H1 (cell line): Measurements from ENCODE around the gene GMPR. TPM values are rescaled to one million over a fixed set of nuclear protein-coding genes. Genes with fewer than 3 reads are reported as not detected.

Experiments
- CTCF ChIA-PET: fragments of 300-600 bp; sonication (Branson Sonifier 250); formaldehyde crosslinking; loops from one replicate; lab custom pipeline; 2021; ENCODE audit not compliant: partially characterized antibody; lab: Charles Lee
- POLR2A ChIA-PET: fragments of 300-600 bp; sonication (Branson Sonifier 250); formaldehyde crosslinking; loops from one replicate; lab custom pipeline; 2021; ENCODE audit warnings: inconsistent platforms; ENCODE audit not compliant: partially characterized antibody; lab: Charles Lee
- DNase-seq, 2 experiments: peaks; one replicate each; pipeline versions ENCODE4 v3.0.0 to v3.0.0-alpha.2; 2010 to 2022; ENCODE audit warnings: low spot score in 2 of 2, low read depth in 1 of 2, mixed read lengths in 1 of 2
- FAIRE-seq: peaks from 2 replicates; lab custom pipeline; 2011; peaks lifted over from hg19 to GRCh38; lab: Jason Lieb, UNC
- H2AFZ ChIP-seq: 2 replicates; pipeline ENCODE4 v1.8.1; 2012; ENCODE audit warnings: low read length, inconsistent platforms
- H2AK5ac ChIP-seq: 2 replicates; pipeline ENCODE4 v1.6.1; 2013; ENCODE audit warnings: low read depth, low read length
- H2BK120ac ChIP-seq: replicated peaks from 2 replicates; pipeline ENCODE3; 2013; ENCODE audit warnings: low read depth, low read length, inconsistent platforms
- H2BK12ac ChIP-seq: 2 replicates; pipeline ENCODE4 v1.6.1; 2013; ENCODE audit warnings: low read depth, low read length
- H2BK15ac ChIP-seq: 2 replicates; pipeline ENCODE4 v1.6.1; 2013; ENCODE audit warnings: low read length
- H2BK20ac ChIP-seq: 2 replicates; pipeline ENCODE4 v1.6.1; 2013; ENCODE audit warnings: low read length
- H2BK5ac ChIP-seq: 2 replicates; pipeline ENCODE4 v1.6.1; 2013; ENCODE audit warnings: low read depth, low read length
- H3K14ac ChIP-seq: 2 replicates; pipeline ENCODE4 v1.6.1; 2013; ENCODE audit warnings: inconsistent platforms; ENCODE audit not compliant: insufficient read length
- H3K18ac ChIP-seq: 2 replicates; pipeline ENCODE4 v1.6.1; 2013; ENCODE audit warnings: low read length; ENCODE audit errors: extremely low read depth
- H3K23ac ChIP-seq: 2 replicates; pipeline ENCODE4 v1.6.1; 2013; ENCODE audit warnings: inconsistent platforms; ENCODE audit not compliant: insufficient read length
- H3K23me2 ChIP-seq: 2 replicates; pipeline ENCODE4 v1.6.1; 2013; ENCODE audit warnings: low read depth, low read length
- H3K27ac ChIP-seq: 2 replicates; pipeline ENCODE4 v1.6.1; 2011; ENCODE audit warnings: low read depth, low read length, inconsistent platforms
- H3K27me3 ChIP-seq, 4 experiments: replicated peaks in 1 of 4; 1 replicate in 1 of 4; 2 replicates in 3 of 4; pipeline versions ENCODE4 v1.6.1 to v1.8.1; 2011 to 2013; ENCODE audit warnings: low read length in 3 of 4, mild to moderate bottlenecking in 3 of 4, inconsistent platforms in 2 of 4, mixed read lengths in 2 of 4, moderate library complexity in 1 of 4; ENCODE audit not compliant: control insufficient read depth in 3 of 4, insufficient read depth in 3 of 4; ENCODE audit errors: extremely low read depth in 1 of 4
- H3K36me3 ChIP-seq, 4 experiments: 2 replicates each; pipeline versions ENCODE4 v1.6.1 to v1.8.1; 2011 to 2013; ENCODE audit warnings: mild to moderate bottlenecking in 4 of 4, low read length in 3 of 4, moderate library complexity in 2 of 4, control low read depth in 1 of 4, inconsistent platforms in 1 of 4; ENCODE audit not compliant: insufficient read depth in 4 of 4, control insufficient read depth in 2 of 4
- H3K4ac ChIP-seq: replicated peaks from 2 replicates; pipeline ENCODE3; 2013; ENCODE audit warnings: low read length, low read depth, mixed read lengths, inconsistent platforms; ENCODE audit not compliant: insufficient read length
- H3K4me1 ChIP-seq, 4 experiments: replicated peaks in 1 of 4; 1 replicate in 1 of 4; 2 replicates in 3 of 4; pipeline versions ENCODE4 v1.6.1 to v1.8.1; 2011 to 2013; ENCODE audit warnings: low read length in 3 of 4, inconsistent platforms in 2 of 4, mixed read lengths in 1 of 4; ENCODE audit not compliant: insufficient read depth in 4 of 4, control insufficient read depth in 3 of 4
- H3K4me2 ChIP-seq, 2 experiments: 2 replicates each; pipeline versions ENCODE4 v1.6.1 to v1.8.1; 2011 to 2013; ENCODE audit warnings: low read depth in 2 of 2, low read length in 2 of 2, control low read depth in 1 of 2, inconsistent platforms in 1 of 2, mild to moderate bottlenecking in 1 of 2; ENCODE audit not compliant: insufficient read depth in 1 of 2
- H3K4me3 ChIP-seq, 4 experiments: fragments of 200-600, 300-600 bp in 1 of 4; sonication (generic), shearing (Covaris generic), sonication (Bioruptor Twin) in 1 of 4; 2 replicates each; pipeline versions ENCODE4 v1.5.1 to v1.8.1; 2011 to 2016; ENCODE audit warnings: low read length in 4 of 4, low read depth in 3 of 4, control low read depth in 2 of 4, inconsistent platforms in 2 of 4, mild to moderate bottlenecking in 2 of 4, mixed read lengths in 1 of 4, moderate library complexity in 1 of 4; ENCODE audit not compliant: insufficient read depth in 2 of 4; ENCODE audit errors: extremely low read depth in 1 of 4
- H3K56ac ChIP-seq: replicated peaks from 2 replicates; pipeline ENCODE3; 2013; ENCODE audit warnings: low read depth, mild to moderate bottlenecking, mixed read lengths, low read length, inconsistent platforms; ENCODE audit not compliant: insufficient read length
- H3K79me1 ChIP-seq: 2 replicates; pipeline ENCODE4 v1.6.1; 2013; ENCODE audit warnings: low read depth, low read length, control low read depth
- H3K79me2 ChIP-seq, 2 experiments: 2 replicates each; pipeline versions ENCODE4 v1.6.1 to v1.8.1; 2012 to 2013; ENCODE audit warnings: low read length in 2 of 2, mild to moderate bottlenecking in 2 of 2, inconsistent platforms in 1 of 2; ENCODE audit not compliant: insufficient read depth in 2 of 2, control insufficient read depth in 1 of 2
- H3K9ac ChIP-seq, 4 experiments: replicated peaks in 1 of 4; 1 replicate in 1 of 4; 2 replicates in 3 of 4; pipeline versions ENCODE4 v1.6.1 to v1.8.1; 2011 to 2013; ENCODE audit warnings: low read depth in 3 of 4, low read length in 3 of 4, control low read depth in 2 of 4, mild to moderate bottlenecking in 2 of 4, moderate library complexity in 2 of 4, inconsistent platforms in 1 of 4; ENCODE audit errors: extremely low read depth in 1 of 4
- H3K9me3 ChIP-seq, 2 experiments: 2 replicates each; pipeline versions ENCODE4 v1.6.1 to v1.8.1; 2012 to 2013; ENCODE audit warnings: mild to moderate bottlenecking in 2 of 2, moderate library complexity in 2 of 2, control low read depth in 1 of 2, inconsistent platforms in 1 of 2, low read depth in 1 of 2, low read length in 1 of 2, mixed read lengths in 1 of 2; ENCODE audit not compliant: insufficient read depth in 2 of 2
- H4K20me1 ChIP-seq, 2 experiments: replicated peaks in 1 of 2; 2 replicates each; pipeline versions ENCODE3 to v1.8.1; 2011 to 2013; ENCODE audit warnings: inconsistent platforms in 2 of 2, low read length in 2 of 2, mild to moderate bottlenecking in 1 of 2; ENCODE audit not compliant: insufficient read depth in 2 of 2, control insufficient read depth in 1 of 2
- H4K5ac ChIP-seq: 2 replicates; pipeline ENCODE4 v1.6.1; 2013; ENCODE audit warnings: low read length, low read depth, mixed read lengths, inconsistent platforms; ENCODE audit not compliant: insufficient read length
- H4K8ac ChIP-seq: 2 replicates; pipeline ENCODE4 v1.8.0; 2013; ENCODE audit warnings: mild to moderate bottlenecking, moderate library complexity, low read length, inconsistent platforms; ENCODE audit not compliant: insufficient read depth; ENCODE audit errors: extremely low read depth
- H4K91ac ChIP-seq: replicated peaks from 2 replicates; pipeline ENCODE3; 2013; ENCODE audit warnings: low read length, mixed read lengths, inconsistent platforms; ENCODE audit not compliant: insufficient read length
- BRCA1 ChIP-seq: IDR thresholded peaks from 2 replicates; pipeline ENCODE4 v1.6.1; 2012; ENCODE audit warnings: low read depth, low read length, improper control_type of control experiment
- FOSL1 ChIP-seq: IDR thresholded peaks from 2 replicates; pipeline ENCODE4 v1.6.1; 2011; ENCODE audit warnings: mild to moderate bottlenecking, low read depth, low read length, moderate library complexity; ENCODE audit not compliant: insufficient read depth
- GABPA ChIP-seq: IDR thresholded peaks from 2 replicates; pipeline ENCODE4 v1.6.1; 2011; ENCODE audit warnings: mild to moderate bottlenecking, low read length, moderate library complexity, borderline replicate concordance; ENCODE audit not compliant: insufficient read depth
- POLR2AphosphoS5 ChIP-seq: IDR thresholded peaks from 2 replicates; pipeline ENCODE4 v1.6.1; 2011; ENCODE audit warnings: low read depth, low read length
- SIRT6 ChIP-seq: IDR thresholded peaks from one replicate; pipeline ENCODE4 v1.7.1; 2012; ENCODE audit warnings: low read length, inconsistent platforms
- SIX5 ChIP-seq: IDR thresholded peaks from 2 replicates; pipeline ENCODE4 v1.6.1; 2011; ENCODE audit warnings: mild to moderate bottlenecking, low read depth, low read length
- SP4 ChIP-seq: IDR thresholded peaks from 2 replicates; pipeline ENCODE4 v1.6.1; 2012; ENCODE audit warnings: low read length, inconsistent platforms
- TAF1 ChIP-seq: IDR thresholded peaks from 2 replicates; pipeline ENCODE4 v1.6.1; 2011; ENCODE audit warnings: mild to moderate bottlenecking, low read depth, low read length
- TBP ChIP-seq: IDR thresholded peaks from 2 replicates; pipeline ENCODE4 v1.6.1; 2011; ENCODE audit warnings: low read depth, low read length, improper control_type of control experiment
- TEAD4 ChIP-seq: IDR thresholded peaks from 2 replicates; pipeline ENCODE4 v1.6.1; 2012; ENCODE audit warnings: low read depth, low read length, inconsistent platforms, mixed read lengths
- YY1 ChIP-seq: IDR thresholded peaks from 2 replicates; pipeline ENCODE4 v1.6.1; 2011; ENCODE audit warnings: low read depth, mild to moderate bottlenecking, low read length
- WGBS, 2 experiments: shearing (Covaris generic) in 1 of 2; methylation state at CpG; one replicate each; pipeline versions ENCODE4 v1.1.6 to v1.1.7; 2013 to 2015; ENCODE audit warnings: low lambda C conversion rate in 2 of 2, mixed read lengths in 2 of 2, inconsistent platforms in 1 of 2, low coverage in 1 of 2, missing lambda C conversion rate in 1 of 2; ENCODE audit not compliant: insufficient replicate concordance in 2 of 2, insufficient coverage in 1 of 2, insufficient read length in 1 of 2; ENCODE audit errors: extremely low coverage in 1 of 2, missing lambda C conversion rate in 1 of 2; 5-methylcytosine and 5-hydroxymethylcytosine counted together
- polyA plus RNA-seq, 7 experiments: library from polyadenylated mRNA; depleted of rRNA in 3 of 7; stranded (reverse) in 5 of 7; unstranded in 2 of 7; fragments of >200 nt in 5 of 7; fragments of 200-250 nt in 2 of 7; gene quantifications; 1 replicate in 5 of 7; 2 replicates in 1 of 7; 4 replicates in 1 of 7; pipeline versions ENCODE4 v1.2.1 to v1.2.3, GENCODE V29; 2011 to 2013; ENCODE audit warnings: missing spikeins in 2 of 7, mixed read lengths in 2 of 7
- total RNA-seq: library from RNA; stranded (reverse); fragmentation: NEBNext Ultra II Directional; extraction: Animal tissue kit (Norgen Biotek cat#: 25700); gene quantifications from 2 replicates; pipeline ENCODE4 v1.2.1, GENCODE V29; 2021
- TF ChIP-seq, protein P1 (sequence below): IDR thresholded peaks from 2 replicates; pipeline ENCODE4 v1.6.1; 2012; ENCODE audit warnings: inconsistent platforms

Gene GMPR
- total and polyA plus RNA-seq, 2 of the 8 experiments (the other 6 are each of a cell fraction or from before 2014, with no cell fraction given), result 0.99 to 1.2 TPM

DNA sequence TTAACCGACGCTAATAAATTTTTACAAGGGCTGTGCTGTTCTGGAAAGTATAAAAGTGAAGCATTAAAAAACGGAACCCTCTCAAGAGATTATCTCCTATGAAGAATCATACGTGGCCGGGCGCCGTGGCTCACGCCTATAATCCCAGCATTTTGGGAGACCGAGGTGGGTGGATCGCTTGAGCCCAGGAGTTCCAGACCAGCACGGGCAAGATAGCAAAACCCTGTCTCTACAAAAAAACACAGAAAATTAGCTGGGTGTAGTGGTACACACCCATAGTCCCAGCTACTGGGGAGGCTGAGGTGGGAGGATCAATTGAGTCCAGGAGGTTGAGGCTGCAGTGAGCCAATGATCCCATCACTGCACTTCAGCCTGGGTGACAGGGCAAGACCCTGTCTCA is 83.4 kb downstream of the GMPR start:
- no peak for FAIRE-seq
- Histone ChIP-seq H3K36me3 (no peaks in the 10 kb centered on the region), H3K4ac (no peak overlapping the region), H3K23me2 (no peaks in the 10 kb centered on the region; the same call in 1 of the 2 replicates), H3K9ac (no peak overlapping the region), H2AK5ac (no peak overlapping the region), H3K18ac (no peak overlapping the region), H3K56ac (no peak overlapping the region), H2BK5ac (no peak overlapping the region), H3K79me1 (no peaks in the 10 kb centered on the region; the same call in 1 of the 2 replicates), H4K91ac (no peak overlapping the region), H2BK12ac (no peak overlapping the region), H3K4me1 (peaks cover 6 to 14% (median 12%) of the 10 kb centered on the region in 4 experiments), H2AFZ (no peak overlapping the region), H3K4me3 (no peak overlapping the region), H2BK15ac (no peak overlapping the region), H4K20me1 (peaks cover 0 to 2% of the 10 kb centered on the region in 2 experiments), H3K14ac (no peak overlapping the region), H2BK20ac (no peak overlapping the region), H3K23ac (no peak overlapping the region), H4K5ac (no peak overlapping the region), H2BK120ac (no peak overlapping the region), H3K79me2 (no peaks in the 10 kb centered on the region), H3K27me3 (no peaks in the 10 kb centered on the region), H4K8ac (no peak overlapping the region), H3K27ac (no peak overlapping the region), H3K4me2 (no peak overlapping the region), H3K9me3 (no peaks in the 10 kb centered on the region; a peak in 1 of 4 replicates)
- 97% methylated on average over 11 of the region's 11 CpGs; no CpG with 5 or more reads in 1 of the 2 experiments for whole genome bisulfite sequencing, 2 experiments
- CTCF ChIA-PET, result interaction anchor here (0.9 kb wide), 1 partner anchor 10 kb away, joined by 3 read pairs; no protein-coding TSS in a partner anchor
- DNase-seq, result no peak
- TF ChIP-seq SIX5 (no peak), TEAD4 (no peak), BRCA1 (no peak), SP4 (no peak), YY1 (no peak), POLR2AphosphoS5 (no peak), TBP (no peak), GABPA (no peak), TAF1 (no peak), FOSL1 (no peak), SIRT6 (no peak)
- TF ChIP-seq, protein P1, sequence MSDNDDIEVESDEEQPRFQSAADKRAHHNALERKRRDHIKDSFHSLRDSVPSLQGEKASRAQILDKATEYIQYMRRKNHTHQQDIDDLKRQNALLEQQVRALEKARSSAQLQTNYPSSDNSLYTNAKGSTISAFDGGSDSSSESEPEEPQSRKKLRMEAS, result no peak
- POLR2A ChIA-PET, result no interaction called here
